Embryonic facial prominence (tissue), 1 donor: ENCODE data around the gene PSMD13.

ENCODE experiments used
- DNase-seq: peaks from one replicate; pipeline ENCODE4 v3.0.0-alpha.2; 2016; ENCODE audit errors: extremely low spot score

PSMD13 gene

GRCh38 chr11:299081-299891, 62.5 kb downstream of the PSMD13 start, which contains the start of gene IFITM5:
Gene IFITM5 (minus strand): TSS chr11:299526. CDS start chr11:299490, 36 bp downstream.
- DNase-seq = no peak

- no peak for DNase-seq
Observed at GRCh38 chr11:299951-300735, 63.4 kb downstream of the PSMD13 start.
